ENCODE data around the gene G2E3.

G2E3 gene

GRCh38 chr14:30551460-30551859 lies 7.5 kb upstream of the G2E3 start:
- TF ChIP-seq FOXP2 (optimal IDR thresholded peaks at IDR 0.05; ENCODE audit: borderline replicate concordance, extremely low read depth, extremely low read length, insufficient read depth) = no peak
- TF ChIP-seq TAF1 (IDR thresholded peaks at IDR 0.05; ENCODE audit: borderline replicate concordance, insufficient read depth, low read length) = no peak
- TF ChIP-seq SIN3A (IDR thresholded peaks at IDR 0.05; ENCODE audit: borderline replicate concordance, insufficient read depth, low read length) = no peak
- TF ChIP-seq REST (IDR thresholded peaks at IDR 0.05; ENCODE audit: insufficient read depth in 1 of 2, low read depth in 2 of 2, low read length in 2 of 2) = no peak
- TF ChIP-seq POLR2AphosphoS5 (IDR thresholded peaks at IDR 0.05; ENCODE audit: low read depth, low read length) = no peak

- no peak for TF ChIP-seq POLR2AphosphoS5 (IDR thresholded peaks at IDR 0.05; ENCODE audit: low read depth, low read length)
- TF ChIP-seq FOXP2 (optimal IDR thresholded peaks at IDR 0.05; ENCODE audit: borderline replicate concordance, extremely low read depth, extremely low read length, insufficient read depth) = no peak
- no peak for TF ChIP-seq REST (IDR thresholded peaks at IDR 0.05; ENCODE audit: insufficient read depth in 1 of 2, low read depth in 2 of 2, low read length in 2 of 2)
- no peak for TF ChIP-seq TAF1 (IDR thresholded peaks at IDR 0.05; ENCODE audit: borderline replicate concordance, insufficient read depth, low read length)
- TF ChIP-seq SIN3A (IDR thresholded peaks at IDR 0.05; ENCODE audit: borderline replicate concordance, insufficient read depth, low read length) = no peak
Observed at GRCh38 chr14:30553311-30553989, 5.5 kb upstream of the G2E3 start.

- TF ChIP-seq FOXP2 (optimal IDR thresholded peaks at IDR 0.05; ENCODE audit: borderline replicate concordance, extremely low read depth, extremely low read length, insufficient read depth) (no peak), TAF1 (IDR thresholded peaks at IDR 0.05; ENCODE audit: borderline replicate concordance, insufficient read depth, low read length) (no peak), POLR2AphosphoS5 (IDR thresholded peaks at IDR 0.05; ENCODE audit: low read depth, low read length) (no peak), SIN3A (IDR thresholded peaks at IDR 0.05; ENCODE audit: borderline replicate concordance, insufficient read depth, low read length) (no peak), REST (IDR thresholded peaks at IDR 0.05; ENCODE audit: insufficient read depth in 1 of 2, low read depth in 2 of 2, low read length in 2 of 2) (no peak)
Observed at GRCh38 chr14:30558362-30558674, 640 bp upstream of the G2E3 start.

- TF ChIP-seq POLR2AphosphoS5 (IDR thresholded peaks at IDR 0.05; ENCODE audit: low read depth, low read length) (no peak), TAF1 (IDR thresholded peaks at IDR 0.05; ENCODE audit: borderline replicate concordance, insufficient read depth, low read length) (no peak), REST (IDR thresholded peaks at IDR 0.05; ENCODE audit: insufficient read depth in 1 of 2, low read depth in 2 of 2, low read length in 2 of 2) (no peak), FOXP2 (optimal IDR thresholded peaks at IDR 0.05; ENCODE audit: borderline replicate concordance, extremely low read depth, extremely low read length, insufficient read depth) (no peak), SIN3A (IDR thresholded peaks at IDR 0.05; ENCODE audit: borderline replicate concordance, insufficient read depth, low read length) (no peak)
Observed at GRCh38 chr14:30559638-30560091, 707 bp downstream of the G2E3 start.

Measured in PFSK-1 (cell line).